IPS-18a (cell line): ENCODE results near the gene LIPM.
"Not testable (repeated sequence)": the region's sequence is repeated elsewhere in the genome, so short reads cannot be mapped to it uniquely, and the experiment has no call there.

Experiments used
- H3K27ac ChIP-seq: one replicate; pipeline ENCODE4 v1.5.1; 2013; ENCODE audit warnings: low read length
- H3K27me3 ChIP-seq: one replicate; pipeline ENCODE4 v1.6.1; 2013; ENCODE audit warnings: mild to moderate bottlenecking, low read length; ENCODE audit not compliant: control insufficient read depth, insufficient read depth
- H3K36me3 ChIP-seq: one replicate; pipeline ENCODE4 v1.6.1; 2013; ENCODE audit warnings: low read depth, low read length; ENCODE audit not compliant: control insufficient read depth
- H3K4me1 ChIP-seq: one replicate; pipeline ENCODE4 v1.6.1; 2013; ENCODE audit warnings: low read depth, low read length; ENCODE audit not compliant: control insufficient read depth
- H3K4me3 ChIP-seq: one replicate; pipeline ENCODE4 v1.5.1; 2013; ENCODE audit warnings: low read length
- H3K9ac ChIP-seq: one replicate; pipeline ENCODE4 v1.6.1; 2013; ENCODE audit warnings: mild to moderate bottlenecking, low read length, moderate library complexity
- H3K9me3 ChIP-seq: one replicate; pipeline ENCODE4 v1.6.1; 2013; ENCODE audit warnings: low read depth, low read length; ENCODE audit not compliant: control insufficient read depth

Gene LIPM

GRCh38 chr10:88830643-88831268, 28.2 kb downstream of the LIPM start:
- Histone ChIP-seq H3K27ac (no peak overlapping the region), H3K9me3 (no peaks in the 10 kb centered on the region), H3K27me3 (no peaks in the 10 kb centered on the region), H3K4me3 (no peak overlapping the region), H3K4me1 (no peaks in the 10 kb centered on the region), H3K36me3 (no peaks in the 10 kb centered on the region), H3K9ac (no peak overlapping the region)

GRCh38 chr10:88831709-88832108, 29.2 kb downstream of the LIPM start:
- Histone ChIP-seq H3K9ac (no peak overlapping the region), H3K4me3 (no peak overlapping the region), H3K36me3 (no peaks in the 10 kb centered on the region), H3K9me3 (no peaks in the 10 kb centered on the region), H3K27me3 (no peaks in the 10 kb centered on the region), H3K27ac (no peak overlapping the region), H3K4me1 (no peaks in the 10 kb centered on the region)

- H3K27ac ChIP-seq = no peak overlapping the region
- H3K9ac ChIP-seq = no peak overlapping the region
- H3K9me3 ChIP-seq = no peaks in the 10 kb centered on the region
- no peak overlapping the region for H3K4me3 ChIP-seq
- H3K27me3 ChIP-seq = no peaks in the 10 kb centered on the region
- no peaks in the 10 kb centered on the region for H3K4me1 ChIP-seq
- no peaks in the 10 kb centered on the region for H3K36me3 ChIP-seq
These were observed 29.8 kb downstream of the LIPM start for GRCh38 chr10:88832376-88832775.

- Histone ChIP-seq H3K4me3 (no peak overlapping the region), H3K9ac (no peak overlapping the region), H3K27ac (no peak overlapping the region), H3K4me1 (no peaks in the 10 kb centered on the region), H3K27me3 (no peaks in the 10 kb centered on the region), H3K9me3 (no peaks in the 10 kb centered on the region), H3K36me3 (no peaks in the 10 kb centered on the region)
These were observed 30.6 kb downstream of the LIPM start for GRCh38 chr10:88833156-88833555.

- no peaks in the 10 kb centered on the region for H3K9me3 ChIP-seq
- H3K36me3 ChIP-seq = no peaks in the 10 kb centered on the region
- no peaks in the 10 kb centered on the region for H3K4me1 ChIP-seq
- H3K27me3 ChIP-seq = no peaks in the 10 kb centered on the region
- H3K9ac ChIP-seq = no peak overlapping the region
- no peak overlapping the region for H3K27ac ChIP-seq
- no peak overlapping the region for H3K4me3 ChIP-seq
These were observed 31.2 kb downstream of the LIPM start for GRCh38 chr10:88833723-88834122.

- no peaks in the 10 kb centered on the region for H3K36me3 ChIP-seq
- no peak overlapping the region for H3K9ac ChIP-seq
- no peak overlapping the region for H3K27ac ChIP-seq
- no peaks in the 10 kb centered on the region for H3K9me3 ChIP-seq
- H3K4me3 ChIP-seq = no peak overlapping the region
- H3K4me1 ChIP-seq = no peaks in the 10 kb centered on the region
- no peaks in the 10 kb centered on the region for H3K27me3 ChIP-seq
These were observed 32.8 kb downstream of the LIPM start for GRCh38 chr10:88835096-88835909.

GRCh38 chr10:88835910-88836221, 33.3 kb downstream of the LIPM start:
- no peak overlapping the region for H3K4me3 ChIP-seq
- no peak overlapping the region for H3K27ac ChIP-seq
- H3K27me3 ChIP-seq = no peaks in the 10 kb centered on the region
- no peaks in the 10 kb centered on the region for H3K36me3 ChIP-seq
- H3K9me3 ChIP-seq = no peaks in the 10 kb centered on the region
- H3K4me1 ChIP-seq = no peaks in the 10 kb centered on the region
- no peak overlapping the region for H3K9ac ChIP-seq

- not testable (repeated sequence) for H3K4me1 ChIP-seq, H3K4me3 ChIP-seq, H3K9me3 ChIP-seq
These were observed 35.1 kb downstream of the LIPM start for GRCh38 chr10:88837632-88838031.

GRCh38 chr10:88838766-88839350, 36.3 kb downstream of the LIPM start:
- Histone ChIP-seq H3K9ac (no peak overlapping the region), H3K27ac (no peak overlapping the region), H3K4me1 (no peaks in the 10 kb centered on the region), H3K9me3 (no peaks in the 10 kb centered on the region), H3K27me3 (no peaks in the 10 kb centered on the region), H3K36me3 (no peaks in the 10 kb centered on the region), H3K4me3 (no peak overlapping the region)

More at GRCh38 chr10:88837632-88838031, 35.1 kb downstream of the LIPM start:
- not testable (repeated sequence) for H3K27ac ChIP-seq, H3K36me3 ChIP-seq, H3K9ac ChIP-seq, H3K27me3 ChIP-seq

GRCh38 chr10:88840104-88840503, 37.6 kb downstream of the LIPM start:
- Histone ChIP-seq H3K27ac (no peak overlapping the region), H3K36me3 (no peaks in the 10 kb centered on the region), H3K27me3 (no peaks in the 10 kb centered on the region), H3K4me3 (no peak overlapping the region), H3K4me1 (no peaks in the 10 kb centered on the region), H3K9ac (no peak overlapping the region), H3K9me3 (no peaks in the 10 kb centered on the region)

- H3K27me3 ChIP-seq = no peaks in the 10 kb centered on the region
- H3K4me1 ChIP-seq = no peaks in the 10 kb centered on the region
- H3K27ac ChIP-seq = no peak overlapping the region
- no peak overlapping the region for H3K9ac ChIP-seq
- H3K36me3 ChIP-seq = no peaks in the 10 kb centered on the region
- H3K9me3 ChIP-seq = no peaks in the 10 kb centered on the region
- no peak overlapping the region for H3K4me3 ChIP-seq
These were observed 38.4 kb downstream of the LIPM start for GRCh38 chr10:88840881-88841280.
